Coronary artery (tissue), 2 donors: ENCODE results near the gene NANOS1.
A peak's percentile ranks its signal among the peaks of the same experiment; 100 is the strongest.

Experiments used
- DNase-seq: peaks from one replicate; pipeline ENCODE4 v3.0.0-alpha.2; 2017; ENCODE audit warnings: low spot score
- H3K27ac ChIP-seq, 2 donors: fragments of 200-600 bp; sonication (generic); one replicate each; pipeline ENCODE4 v1.5.1; 2016 to 2019
- H3K4me3 ChIP-seq: fragments of 200-600 bp; sonication (generic); 2 replicates; pipeline ENCODE4 v1.5.1; 2016; ENCODE audit warnings: mild to moderate bottlenecking, moderate library complexity
- CTCF ChIP-seq: fragments of 200-600 bp; sonication (generic); IDR thresholded peaks from one replicate; pipeline ENCODE4 v1.5.1; 2019; ENCODE audit warnings: antibody characterized with exemption

The NANOS1 gene

GRCh38 chr10:119059557-119059956, 30.0 kb downstream of the NANOS1 start:
- DNase-seq, result no peak
- no peak overlapping the region for H3K4me3 ChIP-seq
- no peak for TF ChIP-seq CTCF

GRCh38 chr10:119060107-119060506, 30.6 kb downstream of the NANOS1 start:
- TF ChIP-seq CTCF, result no peak
- Histone ChIP-seq H3K4me3 (no peak overlapping the region), H3K27ac (no peak overlapping the region)
- no peak for DNase-seq

More at GRCh38 chr10:119059557-119059956, 30.0 kb downstream of the NANOS1 start:
- no peak overlapping the region for H3K27ac ChIP-seq

DNA sequence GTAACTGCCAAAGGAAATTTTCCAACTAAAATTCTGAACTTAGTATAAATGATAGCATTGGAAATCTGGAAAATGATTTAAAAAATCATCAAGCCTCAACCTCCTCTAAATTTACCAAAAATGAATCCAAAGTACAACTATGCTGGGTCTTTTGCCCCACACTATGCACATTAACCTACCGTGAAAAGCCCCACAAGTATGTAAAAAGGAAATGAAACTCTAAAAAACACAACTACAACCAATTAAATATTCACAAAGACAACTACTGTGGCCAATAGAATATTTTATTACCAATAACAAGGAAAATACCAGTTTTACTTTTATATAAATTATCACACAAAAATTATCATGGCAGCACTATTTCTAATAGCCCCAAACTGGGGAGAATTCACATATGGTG, 31.8 kb downstream of the NANOS1 start:
- DNase-seq, result no peak
- no peak overlapping the region for H3K27ac ChIP-seq

GRCh38 chr10:119061926-119062325, 32.4 kb downstream of the NANOS1 start:
- TF ChIP-seq CTCF, result no peak
- Histone ChIP-seq H3K4me3 (no peak overlapping the region), H3K27ac (no peak overlapping the region)
- no peak for DNase-seq

More for the DNA sequence above, 31.8 kb downstream of the NANOS1 start:
- H3K4me3 ChIP-seq, result no peak overlapping the region
- TF ChIP-seq CTCF, result no peak

GRCh38 chr10:119070395-119071165, 41.1 kb downstream of the NANOS1 start:
- no peak for TF ChIP-seq CTCF
- Histone ChIP-seq H3K27ac (no peak overlapping the region), H3K4me3 (no peak overlapping the region)
- DNase-seq, result no peak

DNA sequence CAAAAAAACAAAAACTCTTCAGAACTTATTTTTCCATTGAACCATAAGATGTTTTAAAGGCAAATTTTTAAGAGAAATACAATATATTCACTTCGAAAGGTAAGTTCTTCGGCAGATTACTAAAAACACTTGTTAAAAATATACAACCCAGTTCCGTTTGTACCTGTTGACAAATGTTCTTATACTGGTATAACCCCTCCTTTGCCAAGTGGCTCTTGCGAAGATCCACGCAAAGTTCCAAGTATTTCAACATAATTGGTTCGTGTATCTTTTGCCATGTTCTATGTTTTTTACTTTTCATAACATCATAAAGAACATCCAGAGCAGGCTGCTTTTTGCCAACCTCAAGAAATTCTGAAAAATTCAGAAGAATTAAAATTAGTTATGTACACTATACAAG, 44.1 kb downstream of the NANOS1 start:
- H3K27ac ChIP-seq, result no peak overlapping the region
- TF ChIP-seq CTCF, result no peak
- DNase-seq, result no peak
- no peak overlapping the region for H3K4me3 ChIP-seq

GRCh38 chr10:119078422-119079179, 49.1 kb downstream of the NANOS1 start:
- Histone ChIP-seq H3K27ac (peak overlapping the region in 1 of 2 donors; percentile 93), H3K4me3 (peak overlapping the region; percentile 78)
- no peak for TF ChIP-seq CTCF
- DNase-seq, result no peak
